ENCODE results near the gene CDC37. TPM values are rescaled to one million over a fixed set of nuclear protein-coding genes. Genes with fewer than 3 reads are reported as not detected.

The CDC37 gene
- total RNA-seq, 1 experiment from 2014 or later, result 560 TPM

DNA sequence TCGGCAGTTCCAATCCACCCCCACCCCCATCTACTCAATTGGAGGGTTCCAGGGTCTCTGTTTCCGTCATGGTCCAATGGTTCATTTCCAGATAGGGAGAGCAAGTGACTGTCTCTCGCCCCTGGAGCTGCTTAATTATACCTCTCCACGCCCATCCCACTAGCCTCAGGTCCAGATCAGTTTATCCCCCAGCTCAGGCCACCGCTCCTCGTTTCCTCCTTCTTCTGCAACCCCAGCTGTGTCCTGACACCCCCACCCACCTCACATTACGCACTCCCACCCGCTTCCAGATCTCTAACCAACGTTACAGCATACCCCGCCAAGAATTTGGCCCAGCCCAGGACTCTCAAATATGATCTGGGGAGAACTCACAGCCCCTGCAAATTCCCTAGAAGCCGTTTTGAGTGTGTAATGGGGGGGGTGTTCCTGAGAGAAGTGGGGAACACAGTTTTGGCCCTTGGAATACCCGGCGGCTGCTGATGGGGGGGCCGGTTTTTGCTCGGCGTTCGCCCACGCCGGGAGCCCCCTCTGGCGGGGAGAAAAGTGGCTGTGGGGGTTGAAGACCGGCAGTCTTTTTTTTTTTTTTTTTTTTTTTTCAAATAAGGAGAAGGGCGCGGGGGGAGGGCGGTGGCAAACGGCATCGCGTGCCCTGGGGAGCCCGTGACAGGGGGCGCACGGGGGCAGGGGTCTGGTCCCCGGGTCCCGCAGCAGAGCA is 15.3 kb upstream of the CDC37 start:
- no peaks in the 10 kb centered on the region for H3K36me3 ChIP-seq (ENCODE audit: low read depth, low read length)
- ChIA-PET POLR2A (ENCODE audit: unreplicated experiment) (no interaction called here), CTCF (interaction anchor here (0.6 to 1.3 kb wide), 4 partner anchors 13 to 417 kb away, joined by 3 to 14 read pairs (median 6); partner anchors contain the start of gene CDC37)
- H3K4me3 ChIP-seq (ENCODE audit: low read length), result peak overlapping the region; percentile 62
- no peak overlapping the region for H3K27ac ChIP-seq (ENCODE audit: low read length)
- TF ChIP-seq EZH2 (IDR thresholded peaks at IDR 0.05; ENCODE audit: low read length, unreplicated experiment), result peak; percentile 33
- no peak; the same call in 1 of the 2 replicates for TF ChIP-seq EZH2phosphoT487 (IDR thresholded peaks at IDR 0.05; ENCODE audit: borderline replicate concordance, low read length)
- TF ChIP-seq, protein P1, sequence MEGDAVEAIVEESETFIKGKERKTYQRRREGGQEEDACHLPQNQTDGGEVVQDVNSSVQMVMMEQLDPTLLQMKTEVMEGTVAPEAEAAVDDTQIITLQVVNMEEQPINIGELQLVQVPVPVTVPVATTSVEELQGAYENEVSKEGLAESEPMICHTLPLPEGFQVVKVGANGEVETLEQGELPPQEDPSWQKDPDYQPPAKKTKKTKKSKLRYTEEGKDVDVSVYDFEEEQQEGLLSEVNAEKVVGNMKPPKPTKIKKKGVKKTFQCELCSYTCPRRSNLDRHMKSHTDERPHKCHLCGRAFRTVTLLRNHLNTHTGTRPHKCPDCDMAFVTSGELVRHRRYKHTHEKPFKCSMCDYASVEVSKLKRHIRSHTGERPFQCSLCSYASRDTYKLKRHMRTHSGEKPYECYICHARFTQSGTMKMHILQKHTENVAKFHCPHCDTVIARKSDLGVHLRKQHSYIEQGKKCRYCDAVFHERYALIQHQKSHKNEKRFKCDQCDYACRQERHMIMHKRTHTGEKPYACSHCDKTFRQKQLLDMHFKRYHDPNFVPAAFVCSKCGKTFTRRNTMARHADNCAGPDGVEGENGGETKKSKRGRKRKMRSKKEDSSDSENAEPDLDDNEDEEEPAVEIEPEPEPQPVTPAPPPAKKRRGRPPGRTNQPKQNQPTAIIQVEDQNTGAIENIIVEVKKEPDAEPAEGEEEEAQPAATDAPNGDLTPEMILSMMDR (conservative IDR thresholded peaks at IDR 0.05; ENCODE audit: low read depth, low read length), result no peak; the same call in 1 of the 2 replicates
- intact Hi-C loops (cut with micrococcal nuclease), result no loop called here
- H3K9me2 ChIP-seq (replicated peaks; ENCODE audit: low read length), result no peaks in the 10 kb centered on the region
- no peak overlapping the region for H3K9ac ChIP-seq (ENCODE audit: low read length)
- H3F3A ChIP-seq (ENCODE audit: low read length, unreplicated experiment), result no peaks in the 10 kb centered on the region
- peaks cover 29% of the 10 kb centered on the region for H3K4me1 ChIP-seq (ENCODE audit: insufficient read depth, low read length)
- DNase-seq, result no peak
- peaks cover 53% of the 10 kb centered on the region for H3K27me3 ChIP-seq (ENCODE audit: low read length)
- no peak overlapping the region for H2AFZ ChIP-seq (ENCODE audit: low read length)
- H3K79me2 ChIP-seq (ENCODE audit: low read length), result no peaks in the 10 kb centered on the region
- no peaks in the 10 kb centered on the region for H4K20me1 ChIP-seq (ENCODE audit: low read length)
- no peaks in the 10 kb centered on the region for H3K9me3 ChIP-seq (ENCODE audit: low read length)
- BruUV-seq (replicated peaks), result no TSS peak
- peak overlapping the region; percentile 86 for H3K4me2 ChIP-seq (ENCODE audit: low read length)
- ATAC-seq, result 0 out of 2 replicates have a peak, but pooled peaks have one; percentile 2

DNA sequence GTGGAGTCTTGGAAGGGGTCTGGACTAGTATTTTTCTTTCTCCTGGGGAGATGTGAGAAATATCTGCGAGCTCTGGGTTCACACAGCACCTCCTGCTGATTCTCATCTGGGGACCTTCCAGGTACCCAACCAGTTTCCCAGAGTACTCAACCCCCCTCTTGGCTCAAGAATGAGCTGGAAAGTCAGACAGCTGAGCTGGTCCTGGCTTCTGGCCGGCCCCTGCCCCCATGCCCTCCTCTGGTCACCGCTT is 14.8 kb upstream of the CDC37 start:
- BruUV-seq (replicated peaks), result no TSS peak
- peak overlapping the region; percentile 86 for H3K4me2 ChIP-seq (ENCODE audit: low read length)
- no peak overlapping the region for H3K27ac ChIP-seq (ENCODE audit: low read length)
- intact Hi-C loops (cut with micrococcal nuclease), result no loop called here
- no peaks in the 10 kb centered on the region for H4K20me1 ChIP-seq (ENCODE audit: low read length)
- peaks cover 53% of the 10 kb centered on the region for H3K27me3 ChIP-seq (ENCODE audit: low read length)
- DNase-seq (no peak), ATAC-seq (0 out of 2 replicates have a peak, but pooled peaks have one; percentile 3)
- ChIA-PET POLR2A (ENCODE audit: unreplicated experiment) (no interaction called here), CTCF (interaction anchor here (0.6 to 1.3 kb wide), 4 partner anchors 12 to 417 kb away, joined by 3 to 14 read pairs (median 6); partner anchors contain the start of gene CDC37)
- no peaks in the 10 kb centered on the region for H3K9me2 ChIP-seq (replicated peaks; ENCODE audit: low read length)
- no peaks in the 10 kb centered on the region for H3K9me3 ChIP-seq (ENCODE audit: low read length)
- no peaks in the 10 kb centered on the region for H3K36me3 ChIP-seq (ENCODE audit: low read depth, low read length)
- H3K79me2 ChIP-seq (ENCODE audit: low read length), result no peaks in the 10 kb centered on the region
- no peaks in the 10 kb centered on the region for H3F3A ChIP-seq (ENCODE audit: low read length, unreplicated experiment)
- H3K4me1 ChIP-seq (ENCODE audit: insufficient read depth, low read length), result peaks cover 28% of the 10 kb centered on the region
- H3K4me3 ChIP-seq (ENCODE audit: low read length), result no peak overlapping the region; the same call in 1 of the 2 replicates
- no peak overlapping the region for H2AFZ ChIP-seq (ENCODE audit: low read length)
- TF ChIP-seq EZH2 (IDR thresholded peaks at IDR 0.05; ENCODE audit: low read length, unreplicated experiment) (no peak), EZH2phosphoT487 (IDR thresholded peaks at IDR 0.05; ENCODE audit: borderline replicate concordance, low read length) (no peak)
- TF ChIP-seq, protein P1 (conservative IDR thresholded peaks at IDR 0.05; ENCODE audit: low read depth, low read length), result no peak
- H3K9ac ChIP-seq (ENCODE audit: low read length), result no peak overlapping the region

All from PC-3 (cell line).